Left ventricle myocardium inferior (tissue), 1 donor: Measurements from ENCODE around the gene LYPD1. TPM values are rescaled to one million over a fixed set of nuclear protein-coding genes. Genes with fewer than 3 reads are reported as not detected.
A peak's percentile ranks its signal among the peaks of the same experiment; 100 is the strongest.

ENCODE experiments used
- DNase-seq: peaks from one replicate; pipeline ENCODE4 v3.0.0-alpha.2; 2020
- H3K27ac ChIP-seq: fragments of 200-600 bp; replicated peaks from 2 replicates; pipeline ENCODE4 v1.8.0; 2021
- H3K27me3 ChIP-seq: fragments of 200-600 bp; 2 replicates; pipeline ENCODE4 v1.8.0; 2021; ENCODE audit warnings: low read depth
- H3K36me3 ChIP-seq: fragments of 200-600 bp; 2 replicates; pipeline ENCODE4 v1.8.0; 2021
- H3K4me1 ChIP-seq: fragments of 200-600 bp; 2 replicates; pipeline ENCODE4 v1.8.0; 2021
- H3K4me3 ChIP-seq: fragments of 200-600 bp; 2 replicates; pipeline ENCODE4 v1.8.0; 2021; ENCODE audit warnings: mild to moderate bottlenecking, moderate library complexity
- H3K9me3 ChIP-seq: fragments of 200-600 bp; replicated peaks from 2 replicates; pipeline ENCODE4 v1.8.0; 2021
- intact Hi-C: fragments of 100-400 bp; cut with micrococcal nuclease; formaldehyde crosslinking; loops from one replicate; pipeline ENCODE4 v1.11.0; 2022
- total RNA-seq: library from RNA; stranded (reverse); fragmentation: NEBNext Ultra II Directional; extraction: Animal tissue kit (Norgen Biotek cat#: 25700); gene quantifications from one replicate; pipeline ENCODE4 v1.2.1, GENCODE V29; 2021
- TF ChIP-seq, protein P1 (sequence below): fragments of 200-600 bp; IDR thresholded peaks from 2 replicates; pipeline ENCODE4 v1.8.0; 2021; ENCODE audit warnings: antibody characterized with exemption, mild to moderate bottlenecking, borderline replicate concordance
- donor health status: DM: no; HTN: yes; CAD: no; lungs with severe emphysema.

The LYPD1 gene
- total RNA-seq, 1 donor from 2014 or later, result not detected

GRCh38 chr2:132654968-132655367 lies 15.0 kb downstream of the LYPD1 start:
- no peak for DNase-seq
- peaks cover 9% of the 10 kb centered on the region for H3K27me3 ChIP-seq
- no peaks in the 10 kb centered on the region for H3K4me1 ChIP-seq
- intact Hi-C loops, result no loop called here
- TF ChIP-seq, protein P1, sequence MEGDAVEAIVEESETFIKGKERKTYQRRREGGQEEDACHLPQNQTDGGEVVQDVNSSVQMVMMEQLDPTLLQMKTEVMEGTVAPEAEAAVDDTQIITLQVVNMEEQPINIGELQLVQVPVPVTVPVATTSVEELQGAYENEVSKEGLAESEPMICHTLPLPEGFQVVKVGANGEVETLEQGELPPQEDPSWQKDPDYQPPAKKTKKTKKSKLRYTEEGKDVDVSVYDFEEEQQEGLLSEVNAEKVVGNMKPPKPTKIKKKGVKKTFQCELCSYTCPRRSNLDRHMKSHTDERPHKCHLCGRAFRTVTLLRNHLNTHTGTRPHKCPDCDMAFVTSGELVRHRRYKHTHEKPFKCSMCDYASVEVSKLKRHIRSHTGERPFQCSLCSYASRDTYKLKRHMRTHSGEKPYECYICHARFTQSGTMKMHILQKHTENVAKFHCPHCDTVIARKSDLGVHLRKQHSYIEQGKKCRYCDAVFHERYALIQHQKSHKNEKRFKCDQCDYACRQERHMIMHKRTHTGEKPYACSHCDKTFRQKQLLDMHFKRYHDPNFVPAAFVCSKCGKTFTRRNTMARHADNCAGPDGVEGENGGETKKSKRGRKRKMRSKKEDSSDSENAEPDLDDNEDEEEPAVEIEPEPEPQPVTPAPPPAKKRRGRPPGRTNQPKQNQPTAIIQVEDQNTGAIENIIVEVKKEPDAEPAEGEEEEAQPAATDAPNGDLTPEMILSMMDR, result no peak
- no peaks in the 10 kb centered on the region for H3K36me3 ChIP-seq
- no peak overlapping the region for H3K27ac ChIP-seq
- H3K9me3 ChIP-seq, result no peaks in the 10 kb centered on the region
- no peak overlapping the region for H3K4me3 ChIP-seq

DNA sequence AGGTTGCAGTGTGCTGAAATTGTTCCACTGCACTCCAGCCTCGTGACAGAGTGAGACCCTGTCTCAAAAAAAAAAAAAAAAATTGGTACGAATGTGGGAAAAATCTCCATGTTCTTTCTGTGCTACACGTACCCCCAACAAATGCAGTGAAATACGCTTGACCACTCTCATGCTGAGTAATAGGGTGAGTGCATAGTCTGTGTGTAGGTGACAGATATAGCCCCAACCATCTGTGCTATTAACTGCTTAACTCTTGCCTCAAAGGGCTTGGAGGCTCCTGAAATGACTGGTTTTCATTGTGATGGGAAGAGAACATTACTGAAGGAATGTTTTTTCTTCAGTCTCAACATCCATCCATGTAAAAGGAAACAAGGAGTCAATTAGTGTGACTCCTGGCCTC lies 15.7 kb downstream of the LYPD1 start:
- no peak for DNase-seq
- intact Hi-C loops, result no loop called here
- no peaks in the 10 kb centered on the region for H3K4me1 ChIP-seq
- H3K36me3 ChIP-seq, result no peaks in the 10 kb centered on the region
- no peaks in the 10 kb centered on the region for H3K9me3 ChIP-seq
- no peak overlapping the region for H3K4me3 ChIP-seq
- TF ChIP-seq, protein P1, result no peak
- peaks cover 7% of the 10 kb centered on the region for H3K27me3 ChIP-seq
- H3K27ac ChIP-seq, result no peak overlapping the region

GRCh38 chr2:132652474-132652873 lies 17.5 kb downstream of the LYPD1 start:
- intact Hi-C loops, result no loop called here
- no peak overlapping the region for H3K4me3 ChIP-seq
- peaks cover 22% of the 10 kb centered on the region for H3K27me3 ChIP-seq
- no peak for DNase-seq
- TF ChIP-seq, protein P1, result no peak
- H3K4me1 ChIP-seq, result no peaks in the 10 kb centered on the region
- H3K9me3 ChIP-seq, result no peaks in the 10 kb centered on the region
- H3K36me3 ChIP-seq, result no peaks in the 10 kb centered on the region
- no peak overlapping the region for H3K27ac ChIP-seq

GRCh38 chr2:132651115-132652045 lies 18.6 kb downstream of the LYPD1 start:
- no peaks in the 10 kb centered on the region for H3K4me1 ChIP-seq
- intact Hi-C loops, result no loop called here
- peaks cover 32% of the 10 kb centered on the region for H3K27me3 ChIP-seq
- DNase-seq, result no peak
- no peaks in the 10 kb centered on the region for H3K9me3 ChIP-seq
- H3K36me3 ChIP-seq, result no peaks in the 10 kb centered on the region
- no peak overlapping the region for H3K4me3 ChIP-seq
- TF ChIP-seq, protein P1, result peak; percentile 63
- H3K27ac ChIP-seq, result no peak overlapping the region

DNA sequence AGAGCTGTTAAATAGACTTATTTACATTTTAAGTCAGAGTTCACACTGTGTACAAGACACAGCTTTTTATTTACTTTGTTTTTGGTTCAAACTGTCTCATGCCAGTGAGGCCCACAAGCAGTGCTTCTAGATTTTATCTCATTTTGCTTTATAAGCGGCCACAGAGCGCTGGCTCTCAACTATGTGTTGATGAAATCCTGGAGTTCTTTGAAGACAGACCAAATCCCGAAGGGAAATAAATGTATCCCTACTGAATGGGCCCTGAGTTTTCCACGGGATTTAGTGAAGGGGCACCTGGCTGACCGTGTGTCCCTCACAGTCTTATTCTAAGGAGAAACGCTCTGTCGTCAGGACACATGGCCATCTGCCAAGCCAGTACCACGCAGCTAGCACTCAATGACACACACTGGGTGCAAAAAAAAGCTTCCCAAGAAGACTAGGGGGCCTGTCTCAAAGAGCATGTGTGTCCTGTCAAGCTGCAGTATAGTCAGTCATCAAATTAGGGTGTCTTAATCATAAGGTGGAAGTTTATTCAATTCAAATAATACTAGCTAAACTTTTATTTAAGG lies 23.4 kb downstream of the LYPD1 start:
- no peaks in the 10 kb centered on the region for H3K36me3 ChIP-seq
- DNase-seq, result no peak
- no peak overlapping the region for H3K27ac ChIP-seq
- no peaks in the 10 kb centered on the region for H3K9me3 ChIP-seq
- TF ChIP-seq, protein P1, result no peak
- peaks cover 48% of the 10 kb centered on the region for H3K27me3 ChIP-seq
- H3K4me3 ChIP-seq, result no peak overlapping the region
- intact Hi-C loops, result no loop called here
- H3K4me1 ChIP-seq, result peaks cover 8% of the 10 kb centered on the region
